Lower lobe of right lung (tissue), 2 donors: ENCODE data around the gene VASH1. TPM values are rescaled to one million over a fixed set of nuclear protein-coding genes. Genes with fewer than 3 reads are reported as not detected.

Experiments
- ATAC-seq, 2 donors: fragments of 200-7000 bp; cut with Tn5 transposase; one replicate each; pipeline ENCODE4 v1.9.1; 2020 to 2022; ENCODE audit warnings: mild to moderate bottlenecking in 2 of 2, moderate library complexity in 2 of 2
- DNase-seq: peaks from one replicate; pipeline ENCODE4 v3.0.0-alpha.2; 2020
- H3K27ac ChIP-seq: fragments of 200-600 bp; one replicate; pipeline ENCODE4 v1.8.0; 2022
- H3K27me3 ChIP-seq: fragments of 200-600 bp; one replicate; pipeline ENCODE4 v1.8.0; 2022; ENCODE audit warnings: low read depth
- H3K36me3 ChIP-seq: fragments of 200-600 bp; one replicate; pipeline ENCODE4 v1.8.0; 2022; ENCODE audit warnings: mild to moderate bottlenecking
- H3K4me1 ChIP-seq: fragments of 200-600 bp; one replicate; pipeline ENCODE4 v1.8.0; 2022
- H3K4me3 ChIP-seq: fragments of 200-600 bp; one replicate; pipeline ENCODE4 v1.8.0; 2022; ENCODE audit warnings: mild to moderate bottlenecking
- H3K9me3 ChIP-seq: fragments of 200-600 bp; one replicate; pipeline ENCODE4 v1.8.0; 2022
- CTCF ChIP-seq: fragments of 200-600 bp; IDR thresholded peaks from one replicate; pipeline ENCODE4 v1.8.0; 2022; ENCODE audit warnings: antibody characterized with exemption, mild to moderate bottlenecking
- intact Hi-C: fragments of 100-400 bp; cut with DNase I; formaldehyde crosslinking; loops from one replicate; pipeline ENCODE4 v1.11.0; 2022
- total RNA-seq: library from RNA; stranded (reverse); fragmentation: NEBNext Ultra II Directional; extraction: Animal tissue kit (Norgen Biotek cat#: 25700); gene quantifications from one replicate; pipeline ENCODE4 v1.2.1, GENCODE V29; 2021
- donor health status: DM: no; HTN: yes; CAD: no; lungs with severe emphysema.

The VASH1 gene
- total RNA-seq, 1 donor from 2014 or later: 51.7 TPM

GRCh38 chr14:76752744-76753143, 8.5 kb upstream of the VASH1 start:
- intact Hi-C loops: no loop called here
- TF ChIP-seq CTCF: no peak
- ATAC-seq: no peak
- Histone ChIP-seq H3K4me3 (no peak overlapping the region), H3K9me3 (no peaks in the 10 kb centered on the region), H3K4me1 (no peaks in the 10 kb centered on the region), H3K27me3 (no peaks in the 10 kb centered on the region), H3K36me3 (no peaks in the 10 kb centered on the region), H3K27ac (no peak overlapping the region)
- no peak for DNase-seq

GRCh38 chr14:76753541-76754198, 7.6 kb upstream of the VASH1 start:
- DNase-seq (no peak), ATAC-seq (no peak)
- H3K27ac ChIP-seq: no peak overlapping the region
- no peaks in the 10 kb centered on the region for H3K4me1 ChIP-seq
- no peak overlapping the region for H3K4me3 ChIP-seq
- no peaks in the 10 kb centered on the region for H3K9me3 ChIP-seq
- intact Hi-C loops: no loop called here
- H3K36me3 ChIP-seq: no peaks in the 10 kb centered on the region
- no peaks in the 10 kb centered on the region for H3K27me3 ChIP-seq
- TF ChIP-seq CTCF: no peak

GRCh38 chr14:76754586-76754985, 6.7 kb upstream of the VASH1 start:
- Histone ChIP-seq H3K4me3 (no peak overlapping the region), H3K9me3 (no peaks in the 10 kb centered on the region), H3K4me1 (no peaks in the 10 kb centered on the region), H3K27ac (no peak overlapping the region), H3K36me3 (no peaks in the 10 kb centered on the region), H3K27me3 (no peaks in the 10 kb centered on the region)
- DNase-seq: no peak
- ATAC-seq: no peak
- TF ChIP-seq CTCF: no peak
- intact Hi-C loops: no loop called here

- DNase-seq (no peak), ATAC-seq (no peak)
- Histone ChIP-seq H3K4me3 (no peak overlapping the region), H3K9me3 (no peaks in the 10 kb centered on the region), H3K27me3 (no peaks in the 10 kb centered on the region), H3K36me3 (no peaks in the 10 kb centered on the region), H3K27ac (no peak overlapping the region), H3K4me1 (peaks cover 4% of the 10 kb centered on the region)
- intact Hi-C loops: no loop called here
- TF ChIP-seq CTCF: no peak
These were observed 5.5 kb upstream of the VASH1 start for GRCh38 chr14:76755610-76756370.

GRCh38 chr14:76756371-76756750, 4.9 kb upstream of the VASH1 start:
- DNase-seq (no peak), ATAC-seq (no peak)
- no peak for TF ChIP-seq CTCF
- Histone ChIP-seq H3K4me3 (no peak overlapping the region), H3K4me1 (peaks cover 7% of the 10 kb centered on the region), H3K27me3 (no peaks in the 10 kb centered on the region), H3K36me3 (no peaks in the 10 kb centered on the region), H3K27ac (no peak overlapping the region), H3K9me3 (no peaks in the 10 kb centered on the region)
- intact Hi-C loops: no loop called here
